Stimulated activated naive B cell treated with anti-CD40 and anti-IgM and Interleukin-4, amounts not matched to agents 10 μg/mL and 1 μg/mL and 100 μg/mL, for 72 hours (primary cell): ENCODE measurements around the gene MLC1.
A peak's percentile ranks its signal among the peaks of the same experiment; 100 is the strongest.

ENCODE experiments used
- ATAC-seq, 2 donors: fragments of 150-1000 bp; cut with Tn5 transposase; replicated peaks; 2 replicates each; pipeline ENCODE4 v1.10.0; 2021; ENCODE audit warnings: moderate library complexity in 1 of 2
- DNase-seq: peaks from one replicate; pipeline ENCODE4 v3.0.0; 2021
- H3K27ac Mint-ChIP-seq: one replicate; pipeline ENCODE4 v1.8.0; 2022; ENCODE audit warnings: mild to moderate bottlenecking, mixed read lengths
- H3K27me3 Mint-ChIP-seq, 2 donors: one replicate each; pipeline ENCODE4 v1.8.0; 2022; ENCODE audit warnings: mixed read lengths in 2 of 2
- H3K36me3 Mint-ChIP-seq, 2 donors: one replicate each; pipeline ENCODE4 v1.8.0; 2022; ENCODE audit warnings: mixed read lengths in 2 of 2, mild to moderate bottlenecking in 1 of 2
- H3K4me1 Mint-ChIP-seq, 2 donors: one replicate each; pipeline ENCODE4 v1.8.0; 2022; ENCODE audit warnings: mixed read lengths in 2 of 2, mild to moderate bottlenecking in 1 of 2
- H3K4me3 Mint-ChIP-seq, 2 donors: one replicate each; pipeline ENCODE4 v1.8.0; 2022; ENCODE audit warnings: mild to moderate bottlenecking in 2 of 2, mixed read lengths in 2 of 2, moderate library complexity in 1 of 2
- H3K9me3 Mint-ChIP-seq, 2 donors: one replicate each; pipeline ENCODE4 v1.8.0; 2022; ENCODE audit warnings: mixed read lengths in 2 of 2, mild to moderate bottlenecking in 1 of 2

Gene MLC1

DNA sequence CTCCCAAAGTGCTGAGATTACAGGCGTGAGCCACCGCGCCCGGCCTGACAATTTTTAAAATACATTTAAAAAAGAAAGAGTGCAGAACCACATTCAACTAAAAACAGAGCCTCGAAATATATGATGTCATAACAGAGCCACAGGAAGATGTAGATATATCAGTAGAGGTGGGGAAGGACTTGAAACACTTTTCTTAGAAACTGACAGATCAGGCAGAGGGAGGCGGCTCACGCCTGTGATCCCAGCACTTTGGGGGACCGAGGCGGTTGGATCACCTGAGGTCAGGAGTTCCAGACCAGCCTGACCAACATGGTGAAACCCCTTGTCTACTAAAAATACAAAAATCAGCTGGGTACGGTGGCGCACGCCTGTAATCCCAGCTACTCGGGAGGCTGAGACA, 7.0 kb downstream of the MLC1 start:
- Mint-ChIP-seq H3K4me1 (peaks cover 4 to 7% of the 10 kb centered on the region in 2 donors), H3K9me3 (no peaks in the 10 kb centered on the region), H3K4me3 (no peak overlapping the region), H3K36me3 (no peaks in the 10 kb centered on the region), H3K27ac (no peak overlapping the region), H3K27me3 (peaks cover 24 to 27% of the 10 kb centered on the region in 2 donors)
- DNase-seq, result no peak
- ATAC-seq, result no peak

DNA sequence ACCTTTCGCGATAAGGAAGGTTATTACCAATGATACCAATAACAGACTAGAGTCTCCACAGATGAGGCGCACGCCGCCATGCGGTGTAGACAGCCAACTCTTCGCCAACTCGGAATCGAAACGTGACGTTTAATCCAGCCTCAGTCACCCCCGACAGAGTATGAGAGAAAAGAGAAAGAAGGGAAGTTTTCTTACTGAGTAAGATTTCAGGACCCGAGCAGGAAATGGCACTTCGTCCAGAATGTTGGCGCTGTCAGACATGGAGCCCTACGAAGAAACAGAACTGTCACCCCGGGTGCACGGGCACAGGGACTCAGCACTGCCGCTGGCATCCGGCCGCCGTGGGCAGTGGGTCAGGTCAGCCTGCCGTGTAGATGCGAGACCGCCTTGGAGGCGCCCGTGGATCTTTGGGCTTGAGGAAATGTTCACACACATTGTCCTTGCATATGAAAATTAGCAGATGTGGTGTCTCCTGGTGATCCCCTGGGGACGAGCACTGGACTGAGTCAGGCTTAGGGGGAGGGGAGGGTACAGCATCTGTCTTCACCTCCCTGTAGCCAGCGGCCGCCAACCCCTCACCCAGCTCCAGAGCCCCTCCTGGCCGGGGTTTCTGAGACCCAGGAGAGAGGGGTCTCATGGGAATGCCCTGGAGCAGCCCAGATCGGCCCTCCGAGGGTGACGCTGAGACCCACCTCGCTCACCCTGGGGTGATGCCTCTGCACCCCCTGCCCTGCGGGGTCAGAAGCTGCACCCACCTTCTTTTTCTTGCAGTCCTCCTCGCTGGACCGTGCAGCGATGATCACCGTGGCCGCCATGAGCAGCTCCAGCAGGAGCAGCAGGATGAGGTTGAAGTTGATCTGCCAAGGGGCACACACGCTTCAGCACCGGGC, 8.3 kb downstream of the MLC1 start:
- Mint-ChIP-seq H3K4me3 (no peak overlapping the region), H3K36me3 (no peaks in the 10 kb centered on the region), H3K27me3 (peaks cover 13 to 14% of the 10 kb centered on the region in 2 donors), H3K4me1 (peaks cover 4 to 7% of the 10 kb centered on the region in 2 donors), H3K27ac (no peak overlapping the region), H3K9me3 (no peaks in the 10 kb centered on the region)
- no peak for DNase-seq
- ATAC-seq, result no peak

GRCh38 chr22:50074551-50075530, 10.4 kb downstream of the MLC1 start:
- H3K4me1 Mint-ChIP-seq, result peaks cover 4 to 7% of the 10 kb centered on the region in 2 donors
- no peaks in the 10 kb centered on the region for H3K9me3 Mint-ChIP-seq
- DNase-seq, result no peak
- H3K27me3 Mint-ChIP-seq, result no peaks in the 10 kb centered on the region
- H3K36me3 Mint-ChIP-seq, result no peaks in the 10 kb centered on the region
- ATAC-seq, result no peak
- no peak overlapping the region for H3K4me3 Mint-ChIP-seq
- peak overlapping the region; percentile 59 for H3K27ac Mint-ChIP-seq

- Mint-ChIP-seq H3K27me3 (peaks cover 0 to 4% of the 10 kb centered on the region in 2 donors), H3K4me3 (no peak overlapping the region), H3K36me3 (no peaks in the 10 kb centered on the region), H3K9me3 (no peaks in the 10 kb centered on the region), H3K27ac (no peak overlapping the region), H3K4me1 (peaks cover 4 to 7% of the 10 kb centered on the region in 2 donors)
- DNase-seq (no peak), ATAC-seq (no peak)
Measured at GRCh38 chr22:50074056-50074455, 11.2 kb downstream of the MLC1 start.

GRCh38 chr22:50072714-50073538, 12.3 kb downstream of the MLC1 start:
- Mint-ChIP-seq H3K4me3 (no peak overlapping the region), H3K9me3 (no peaks in the 10 kb centered on the region), H3K27ac (no peak overlapping the region), H3K36me3 (no peaks in the 10 kb centered on the region), H3K27me3 (peaks cover 0 to 4% of the 10 kb centered on the region in 2 donors), H3K4me1 (peaks cover 4 to 7% of the 10 kb centered on the region in 2 donors)
- no peak for ATAC-seq
- no peak for DNase-seq

- ATAC-seq (no peak), DNase-seq (no peak)
- peaks cover 0 to 4% of the 10 kb centered on the region in 2 donors for H3K27me3 Mint-ChIP-seq
- no peak overlapping the region for H3K27ac Mint-ChIP-seq
- peaks cover 4 to 7% of the 10 kb centered on the region in 2 donors for H3K4me1 Mint-ChIP-seq
- no peaks in the 10 kb centered on the region for H3K9me3 Mint-ChIP-seq
- H3K36me3 Mint-ChIP-seq, result no peaks in the 10 kb centered on the region
- H3K4me3 Mint-ChIP-seq, result no peak overlapping the region
Measured at GRCh38 chr22:50072167-50072555, 13.1 kb downstream of the MLC1 start.

- Mint-ChIP-seq H3K4me1 (peaks cover 4 to 7% of the 10 kb centered on the region in 2 donors), H3K27me3 (peaks cover 0 to 4% of the 10 kb centered on the region in 2 donors), H3K36me3 (no peaks in the 10 kb centered on the region), H3K27ac (no peak overlapping the region), H3K4me3 (no peak overlapping the region), H3K9me3 (no peaks in the 10 kb centered on the region)
- no peak for ATAC-seq
- DNase-seq, result no peak
Measured at GRCh38 chr22:50071432-50072166, 13.6 kb downstream of the MLC1 start.

DNA sequence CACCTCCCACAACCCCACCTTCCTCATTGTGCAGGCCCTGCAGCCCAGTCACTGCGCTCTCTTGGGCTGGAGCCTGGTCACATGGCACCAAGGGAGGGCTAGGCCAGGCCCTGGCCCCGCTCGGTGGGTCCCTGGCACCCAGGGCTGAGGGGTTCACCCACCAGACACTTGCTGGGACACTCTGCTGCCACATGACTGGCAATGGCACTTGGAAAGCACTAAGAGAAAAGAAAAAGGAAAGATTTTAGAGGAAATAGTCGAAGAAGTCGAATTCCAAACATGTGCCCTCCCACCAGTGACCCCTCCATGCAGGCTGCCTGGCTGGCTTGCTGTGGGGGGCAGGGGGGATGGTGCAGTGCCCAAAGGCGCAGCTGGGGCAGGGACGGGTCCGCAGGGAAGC, 14.9 kb downstream of the MLC1 start:
- DNase-seq (no peak), ATAC-seq (no peak)
- Mint-ChIP-seq H3K27me3 (peaks cover 0 to 4% of the 10 kb centered on the region in 2 donors), H3K4me1 (peaks cover 0 to under 1% of the 10 kb centered on the region in 2 donors), H3K36me3 (no peaks in the 10 kb centered on the region), H3K4me3 (no peak overlapping the region), H3K9me3 (no peaks in the 10 kb centered on the region), H3K27ac (no peak overlapping the region)

DNA sequence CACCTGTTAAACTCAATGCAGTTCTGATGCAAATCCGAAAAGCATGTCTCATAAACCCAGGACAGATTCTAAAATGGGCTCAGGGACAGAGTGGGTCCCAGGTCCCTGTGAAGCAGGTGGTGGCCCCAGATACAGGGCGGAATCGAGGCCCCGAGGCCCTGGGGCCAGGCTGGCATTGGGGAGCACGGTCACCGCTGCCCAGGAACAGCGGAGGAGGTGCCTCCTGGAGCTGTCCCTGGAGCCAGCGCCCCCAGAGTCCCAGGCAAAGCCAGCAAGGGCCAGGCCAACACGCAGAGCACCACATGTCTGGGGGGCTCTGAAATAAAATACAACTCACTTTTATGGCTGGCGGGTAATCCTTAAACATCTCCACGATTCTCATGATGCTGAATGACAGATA, 17.1 kb downstream of the MLC1 start:
- peaks cover 4 to 6% of the 10 kb centered on the region in 2 donors for H3K27me3 Mint-ChIP-seq
- H3K4me3 Mint-ChIP-seq, result no peak overlapping the region
- no peak for DNase-seq
- H3K27ac Mint-ChIP-seq, result no peak overlapping the region
- no peaks in the 10 kb centered on the region for H3K36me3 Mint-ChIP-seq
- no peaks in the 10 kb centered on the region for H3K4me1 Mint-ChIP-seq
- H3K9me3 Mint-ChIP-seq, result no peaks in the 10 kb centered on the region
- no peak for ATAC-seq

DNA sequence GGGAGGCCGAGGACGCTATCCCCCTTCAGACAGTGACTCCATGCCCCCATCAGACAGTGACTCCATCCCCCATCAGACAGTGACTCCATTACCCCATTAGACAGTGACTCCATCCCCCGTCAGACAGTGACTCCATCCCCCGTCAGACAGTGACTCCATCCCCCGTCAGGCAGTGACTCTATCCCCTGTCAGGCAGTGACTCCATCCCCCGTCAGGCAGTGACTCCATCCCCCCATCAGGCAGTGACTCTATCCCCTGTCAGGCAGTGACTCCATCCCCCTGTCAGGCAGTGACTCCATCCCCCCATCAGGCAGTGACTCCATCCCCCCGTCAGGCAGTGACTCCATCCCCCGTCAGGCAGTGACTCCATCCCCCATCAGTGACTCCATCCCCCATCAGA, 18.0 kb downstream of the MLC1 start:
- peaks cover 4 to 6% of the 10 kb centered on the region in 2 donors for H3K27me3 Mint-ChIP-seq
- DNase-seq (no peak), ATAC-seq (no peak)
- H3K4me1 Mint-ChIP-seq, result no peaks in the 10 kb centered on the region
- no peak overlapping the region for H3K27ac Mint-ChIP-seq
- no peaks in the 10 kb centered on the region for H3K9me3 Mint-ChIP-seq
- no peak overlapping the region for H3K4me3 Mint-ChIP-seq
- no peaks in the 10 kb centered on the region for H3K36me3 Mint-ChIP-seq

- Mint-ChIP-seq H3K4me1 (peaks cover 0 to 9% of the 10 kb centered on the region in 2 donors), H3K36me3 (no peaks in the 10 kb centered on the region), H3K27me3 (peaks cover 13 to 27% of the 10 kb centered on the region in 2 donors), H3K9me3 (no peaks in the 10 kb centered on the region), H3K4me3 (no peak overlapping the region), H3K27ac (no peak overlapping the region)
- DNase-seq (no peak), ATAC-seq (no peak)
Measured at GRCh38 chr22:50064453-50064852, 20.8 kb downstream of the MLC1 start.

GRCh38 chr22:50063589-50064393, 21.4 kb downstream of the MLC1 start:
- no peak for ATAC-seq
- Mint-ChIP-seq H3K27me3 (peaks cover 18 to 34% of the 10 kb centered on the region in 2 donors), H3K36me3 (no peaks in the 10 kb centered on the region), H3K4me1 (peaks cover 0 to 16% of the 10 kb centered on the region in 2 donors), H3K27ac (no peak overlapping the region), H3K9me3 (no peaks in the 10 kb centered on the region), H3K4me3 (no peak overlapping the region)
- DNase-seq, result no peak
